ES-I3 (cell line): Measurements from ENCODE around the gene EPHB1.

ENCODE experiments used
- H3K36me3 ChIP-seq: 2 replicates; pipeline ENCODE4 v1.6.1; 2013; ENCODE audit warnings: mild to moderate bottlenecking, low read length, control low read depth, moderate library complexity; ENCODE audit not compliant: insufficient read depth
- H3K4me1 ChIP-seq: 2 replicates; pipeline ENCODE4 v1.6.1; 2013; ENCODE audit warnings: mild to moderate bottlenecking, control low read depth, low read length; ENCODE audit not compliant: insufficient read depth
- H3K9ac ChIP-seq: 2 replicates; pipeline ENCODE4 v1.6.1; 2013; ENCODE audit warnings: low read depth, mild to moderate bottlenecking, low read length, moderate library complexity
- H3K9me3 ChIP-seq: 2 replicates; pipeline ENCODE4 v1.6.1; 2013; ENCODE audit warnings: mild to moderate bottlenecking, low read length, moderate library complexity; ENCODE audit not compliant: control insufficient read depth, insufficient read depth

The EPHB1 gene

GRCh38 chr3:135261916-135262315 is 466.9 kb downstream of the EPHB1 start:
- peaks cover 3% of the 10 kb centered on the region; the same call in 1 of the 2 replicates for H3K36me3 ChIP-seq
- peaks cover 20% of the 10 kb centered on the region; the same call in 1 of the 2 replicates for H3K4me1 ChIP-seq
- H3K9ac ChIP-seq: no peak overlapping the region
- no peaks in the 10 kb centered on the region for H3K9me3 ChIP-seq

GRCh38 chr3:135262441-135262840 is 467.4 kb downstream of the EPHB1 start:
- Histone ChIP-seq H3K4me1 (peaks cover 20% of the 10 kb centered on the region; the same call in 1 of the 2 replicates), H3K36me3 (peaks cover 3% of the 10 kb centered on the region; the same call in 1 of the 2 replicates), H3K9ac (no peak overlapping the region), H3K9me3 (no peaks in the 10 kb centered on the region)

GRCh38 chr3:135263331-135263730 is 468.3 kb downstream of the EPHB1 start:
- Histone ChIP-seq H3K9ac (no peak overlapping the region), H3K4me1 (peaks cover 17% of the 10 kb centered on the region; the same call in 1 of the 2 replicates), H3K36me3 (peaks cover 3% of the 10 kb centered on the region; the same call in 1 of the 2 replicates), H3K9me3 (no peaks in the 10 kb centered on the region)

- H3K9me3 ChIP-seq: no peaks in the 10 kb centered on the region
- no peaks in the 10 kb centered on the region for H3K36me3 ChIP-seq
- peaks cover 4% of the 10 kb centered on the region; the same call in 1 of the 2 replicates for H3K4me1 ChIP-seq
- H3K9ac ChIP-seq: no peak overlapping the region
Measured at GRCh38 chr3:135267487-135267886, 472.4 kb downstream of the EPHB1 start.

- Histone ChIP-seq H3K9ac (no peak overlapping the region), H3K4me1 (peaks cover 4% of the 10 kb centered on the region; the same call in 1 of the 2 replicates)
Measured at GRCh38 chr3:135268941-135269532, 474.0 kb downstream of the EPHB1 start.

GRCh38 chr3:135271177-135272025 is 476.3 kb downstream of the EPHB1 start:
- H3K9ac ChIP-seq: no peak overlapping the region
- H3K9me3 ChIP-seq: no peaks in the 10 kb centered on the region
- no peaks in the 10 kb centered on the region; the same call in 1 of the 2 replicates for H3K4me1 ChIP-seq
- no peaks in the 10 kb centered on the region for H3K36me3 ChIP-seq

More at GRCh38 chr3:135268941-135269532, 474.0 kb downstream of the EPHB1 start:
- Histone ChIP-seq H3K36me3 (no peaks in the 10 kb centered on the region), H3K9me3 (no peaks in the 10 kb centered on the region)

GRCh38 chr3:135272026-135272669 is 477.1 kb downstream of the EPHB1 start:
- Histone ChIP-seq H3K9ac (no peak overlapping the region), H3K36me3 (no peaks in the 10 kb centered on the region), H3K4me1 (no peaks in the 10 kb centered on the region; the same call in 1 of the 2 replicates), H3K9me3 (no peaks in the 10 kb centered on the region)

GRCh38 chr3:135292162-135292561 is 497.1 kb downstream of the EPHB1 start:
- H3K9ac ChIP-seq: no peak overlapping the region
- H3K4me1 ChIP-seq: no peaks in the 10 kb centered on the region
- no peaks in the 10 kb centered on the region for H3K36me3 ChIP-seq
- no peaks in the 10 kb centered on the region for H3K9me3 ChIP-seq

GRCh38 chr3:135301670-135302069 is 506.6 kb downstream of the EPHB1 start:
- Histone ChIP-seq H3K9me3 (peaks cover 6% of the 10 kb centered on the region; the same call in 1 of the 2 replicates), H3K4me1 (no peaks in the 10 kb centered on the region), H3K9ac (no peak overlapping the region), H3K36me3 (no peaks in the 10 kb centered on the region)

- H3K4me1 ChIP-seq: no peaks in the 10 kb centered on the region
- peaks cover 6% of the 10 kb centered on the region; the same call in 1 of the 2 replicates for H3K9me3 ChIP-seq
- no peak overlapping the region for H3K9ac ChIP-seq
- H3K36me3 ChIP-seq: no peaks in the 10 kb centered on the region
Measured at GRCh38 chr3:135304378-135304777, 509.3 kb downstream of the EPHB1 start.
